Neural cell (in vitro differentiated cells): Measurements from ENCODE around the gene DSCAML1.

ENCODE experiments used
- CTCF ChIP-seq: fragments of 450-650 bp; IDR thresholded peaks from 2 replicates; pipeline ENCODE4 v1.5.1; 2014; ENCODE audit warnings: antibody characterized with exemption, mild to moderate bottlenecking, moderate library complexity; ENCODE audit not compliant: poor library complexity, severe bottlenecking
- EP300 ChIP-seq: fragments of 450-650 bp; conservative IDR thresholded peaks from 2 replicates; pipeline ENCODE4 v1.6.1; 2014; ENCODE audit warnings: antibody characterized with exemption, mild to moderate bottlenecking, moderate library complexity; ENCODE audit not compliant: poor library complexity, severe bottlenecking
- REST ChIP-seq: IDR thresholded peaks from 2 replicates; pipeline ENCODE4 v1.6.1; 2012; ENCODE audit warnings: borderline replicate concordance

GRCh38 chr11:117634756-117635603 lies 162.0 kb downstream of the DSCAML1 start:
- TF ChIP-seq EP300 (no peak), CTCF (no peak), REST (no peak)
